GM06990 (cell line): ENCODE measurements around the gene TAF3.

Source experiments
- DNase-seq: peaks from one replicate; pipeline ENCODE4 v3.0.0-alpha.2; 2011; ENCODE audit not compliant: insufficient read length; ENCODE audit errors: extremely low read depth
- H3K27me3 ChIP-seq: replicated peaks from 2 replicates; pipeline ENCODE4 v1.6.0; 2011; ENCODE audit warnings: low read length; ENCODE audit not compliant: control insufficient read depth, insufficient read depth
- H3K36me3 ChIP-seq: 2 replicates; pipeline ENCODE4 v1.5.1; 2011; ENCODE audit warnings: low read length; ENCODE audit not compliant: control insufficient read depth, insufficient read depth
- H3K4me3 ChIP-seq: replicated peaks from 2 replicates; pipeline ENCODE4 v1.5.1; 2011; ENCODE audit warnings: low read depth, mild to moderate bottlenecking, control low read depth, low read length
- CTCF ChIP-seq: IDR thresholded peaks from 2 replicates; pipeline ENCODE4 v1.5.1; 2011; ENCODE audit warnings: low read length, control low read depth, mild to moderate bottlenecking, inconsistent platforms; ENCODE audit not compliant: insufficient read depth, poor library complexity, severe bottlenecking

Gene TAF3

GRCh38 chr10:7833210-7833609 lies 14.9 kb downstream of the TAF3 start:
- no peak overlapping the region for H3K4me3 ChIP-seq
- DNase-seq: no peak
- no peak for TF ChIP-seq CTCF
- no peaks in the 10 kb centered on the region for H3K36me3 ChIP-seq
- no peaks in the 10 kb centered on the region for H3K27me3 ChIP-seq

- Histone ChIP-seq H3K4me3 (no peak overlapping the region), H3K36me3 (no peaks in the 10 kb centered on the region), H3K27me3 (no peaks in the 10 kb centered on the region)
- TF ChIP-seq CTCF: no peak
- no peak for DNase-seq
Measured at GRCh38 chr10:7834262-7834661, 16.0 kb downstream of the TAF3 start.

- Histone ChIP-seq H3K27me3 (no peaks in the 10 kb centered on the region), H3K4me3 (no peak overlapping the region), H3K36me3 (no peaks in the 10 kb centered on the region)
- DNase-seq: no peak
- TF ChIP-seq CTCF: no peak
Measured at GRCh38 chr10:7836571-7836970, 18.3 kb downstream of the TAF3 start.

GRCh38 chr10:7846591-7846990 lies 28.3 kb downstream of the TAF3 start:
- no peak overlapping the region for H3K4me3 ChIP-seq
- TF ChIP-seq CTCF: no peak
- no peaks in the 10 kb centered on the region for H3K27me3 ChIP-seq
- DNase-seq: no peak
- no peaks in the 10 kb centered on the region for H3K36me3 ChIP-seq

- no peaks in the 10 kb centered on the region for H3K36me3 ChIP-seq
- H3K27me3 ChIP-seq: no peaks in the 10 kb centered on the region
- H3K4me3 ChIP-seq: no peak overlapping the region
- DNase-seq: no peak
- no peak for TF ChIP-seq CTCF
Measured at GRCh38 chr10:7853226-7853842, 35.0 kb downstream of the TAF3 start.

- Histone ChIP-seq H3K4me3 (no peak overlapping the region), H3K36me3 (no peaks in the 10 kb centered on the region), H3K27me3 (no peaks in the 10 kb centered on the region)
- no peak for DNase-seq
- TF ChIP-seq CTCF: no peak
Measured at GRCh38 chr10:7853890-7854289, 35.6 kb downstream of the TAF3 start.
